ENCODE measurements around the gene SLC9A3.
"Not testable (repeated sequence)": the region's sequence is repeated elsewhere in the genome, so short reads cannot be mapped to it uniquely, and the experiment has no call there.

SLC9A3 gene

DNA sequence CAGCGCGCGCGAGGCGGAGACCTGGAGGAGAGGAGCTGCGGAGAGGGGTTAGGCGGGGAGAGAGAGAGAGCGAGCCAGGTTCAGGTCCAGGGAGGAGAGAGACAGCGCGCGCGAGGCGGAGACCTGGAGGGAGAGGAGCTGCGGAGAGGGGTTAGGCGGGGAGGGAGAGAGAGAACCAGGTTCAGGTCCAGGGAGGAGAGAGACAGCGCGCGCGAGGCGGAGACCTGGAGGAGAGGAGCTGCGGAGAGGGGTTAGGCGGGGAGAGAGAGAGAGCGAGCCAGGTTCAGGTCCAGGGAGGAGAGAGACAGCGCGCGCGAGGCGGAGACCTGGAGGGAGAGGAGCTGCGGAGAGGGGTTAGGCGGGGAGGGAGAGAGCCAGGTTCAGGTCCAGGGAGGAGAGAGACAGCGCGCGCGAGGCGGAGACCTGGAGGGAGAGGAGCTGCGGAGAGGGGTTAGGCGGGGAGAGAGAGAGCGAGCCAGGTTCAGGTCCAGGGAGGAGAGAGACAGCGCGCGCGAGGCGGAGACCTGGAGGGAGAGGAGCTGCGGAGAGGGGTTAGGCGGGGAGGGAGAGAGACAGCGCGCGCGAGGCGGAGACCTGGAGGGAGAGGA, 49.9 kb downstream of the SLC9A3 start:
- H3K9me3 ChIP-seq (ENCODE audit: low read length); H3K9ac ChIP-seq (ENCODE audit: low read length); H3K36me3 ChIP-seq (ENCODE audit: insufficient read depth, low read length); H3K27ac ChIP-seq (ENCODE audit: low read depth, low read length): not testable (repeated sequence)
- Histone ChIP-seq H3K27me3 (ENCODE audit: control insufficient read depth in 1 of 2, insufficient read depth in 2 of 2, low read length in 2 of 2) (peaks cover 16 to 48% of the 10 kb centered on the region in 2 donors), H3K4me1 (ENCODE audit: insufficient read depth, low read length) (peaks cover 19% of the 10 kb centered on the region), H3K4me3 (ENCODE audit: low read depth in 1 of 2, low read length in 2 of 2) (peak overlapping the region; percentile 64 to 93)

DNA sequence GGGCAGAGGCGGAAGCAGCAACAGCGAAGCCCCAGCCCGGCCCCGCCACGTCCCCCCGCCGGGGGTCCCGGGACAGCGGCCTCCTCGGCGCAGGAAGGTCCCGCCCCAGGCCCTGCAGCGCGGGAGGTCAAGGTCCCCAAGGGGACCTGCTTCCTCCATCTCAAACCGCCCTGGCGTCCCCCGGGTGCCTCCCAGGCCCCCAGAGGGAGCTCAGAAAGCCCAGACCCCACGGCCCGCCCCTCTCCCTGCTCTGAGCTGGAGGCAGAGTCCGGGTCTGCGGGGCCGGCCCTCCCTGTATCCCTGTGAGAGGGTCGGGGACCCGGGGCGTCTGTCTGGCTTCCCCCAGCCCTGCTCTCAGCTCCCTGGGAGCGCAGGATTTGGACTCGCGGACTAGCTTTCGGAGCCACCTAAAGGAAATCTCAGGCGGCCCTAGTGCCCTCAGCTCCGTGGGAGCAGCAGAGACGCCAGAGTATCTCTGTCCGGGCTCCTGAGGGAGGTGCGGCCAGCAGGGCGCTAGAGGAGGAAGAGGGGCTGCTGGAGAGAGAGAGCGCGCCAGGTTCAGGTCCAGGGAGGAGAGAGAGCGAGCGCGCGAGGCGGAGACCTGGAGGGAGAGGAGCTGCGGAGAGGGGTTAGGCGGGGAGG, 50.6 kb downstream of the SLC9A3 start:
- peaks cover 16 to 42% of the 10 kb centered on the region in 2 donors for H3K27me3 ChIP-seq (ENCODE audit: control insufficient read depth in 1 of 2, insufficient read depth in 2 of 2, low read length in 2 of 2)
- peak overlapping the region; percentile 58 for H3K27ac ChIP-seq (ENCODE audit: low read depth, low read length)
- H3K4me1 ChIP-seq (ENCODE audit: insufficient read depth, low read length), result peaks cover 19% of the 10 kb centered on the region
- no peaks in the 10 kb centered on the region for H3K9me3 ChIP-seq (ENCODE audit: low read length)
- H3K36me3 ChIP-seq (ENCODE audit: insufficient read depth, low read length), result no peaks in the 10 kb centered on the region
- no peak overlapping the region for H3K9ac ChIP-seq (ENCODE audit: low read length)
- peak overlapping the region; percentile 64 to 93 for H3K4me3 ChIP-seq (ENCODE audit: low read depth in 1 of 2, low read length in 2 of 2)

DNA sequence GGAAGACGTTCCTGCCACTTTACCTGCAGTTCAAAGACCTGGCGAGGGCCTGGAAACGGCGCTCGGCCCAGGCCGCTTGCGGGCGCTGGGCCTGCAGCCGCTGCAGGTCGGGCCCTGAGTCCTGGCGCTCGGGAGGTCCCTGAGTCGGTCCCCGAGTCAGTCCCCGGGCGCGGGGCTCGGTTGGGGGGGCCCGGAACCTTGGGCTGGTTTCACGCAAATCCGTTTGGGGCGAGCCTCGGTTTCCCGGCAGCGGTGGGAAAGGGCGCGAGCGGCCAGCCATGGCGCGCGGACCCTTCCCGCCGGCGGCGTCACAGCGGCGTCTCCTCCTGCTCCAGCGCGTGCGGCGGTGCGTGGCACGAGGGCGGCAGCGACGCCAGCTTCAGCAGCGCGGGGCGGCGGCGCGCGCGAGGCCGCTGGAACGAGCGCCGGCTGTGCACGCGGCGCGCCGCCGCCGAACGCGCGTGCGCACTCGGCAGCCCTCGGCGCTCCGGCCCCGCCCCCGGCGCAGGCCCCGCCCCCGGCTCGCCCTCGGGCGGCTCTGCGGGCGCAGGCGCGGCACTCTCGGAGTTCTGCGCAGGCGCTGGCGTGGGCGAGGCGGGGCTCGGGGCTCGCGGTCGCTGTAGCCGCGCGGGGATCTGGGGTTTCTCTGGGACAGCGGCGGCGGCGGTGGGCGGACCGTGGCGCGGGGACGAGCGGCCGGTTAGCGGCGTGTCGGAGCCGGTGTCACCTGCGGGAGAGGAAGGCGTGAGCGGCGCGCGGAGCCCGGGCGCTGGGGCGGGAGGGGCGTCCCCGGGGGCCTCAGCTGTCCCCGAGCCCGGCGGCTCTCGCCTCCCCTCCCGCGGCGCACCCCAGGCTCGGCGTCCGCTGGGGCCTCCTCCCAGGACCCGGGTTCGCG, 51.3 kb downstream of the SLC9A3 start:
- Histone ChIP-seq H3K4me3 (ENCODE audit: low read depth in 1 of 2, low read length in 2 of 2) (peak overlapping the region; percentile 65 to 93), H3K27me3 (ENCODE audit: control insufficient read depth in 1 of 2, insufficient read depth in 2 of 2, low read length in 2 of 2) (peaks cover 16 to 34% of the 10 kb centered on the region in 2 donors), H3K27ac (ENCODE audit: low read depth, low read length) (peak overlapping the region; percentile 58), H3K9ac (ENCODE audit: low read length) (no peak overlapping the region), H3K4me1 (ENCODE audit: insufficient read depth, low read length) (peaks cover 19% of the 10 kb centered on the region), H3K9me3 (ENCODE audit: low read length) (no peaks in the 10 kb centered on the region), H3K36me3 (ENCODE audit: insufficient read depth, low read length) (no peaks in the 10 kb centered on the region)

DNA sequence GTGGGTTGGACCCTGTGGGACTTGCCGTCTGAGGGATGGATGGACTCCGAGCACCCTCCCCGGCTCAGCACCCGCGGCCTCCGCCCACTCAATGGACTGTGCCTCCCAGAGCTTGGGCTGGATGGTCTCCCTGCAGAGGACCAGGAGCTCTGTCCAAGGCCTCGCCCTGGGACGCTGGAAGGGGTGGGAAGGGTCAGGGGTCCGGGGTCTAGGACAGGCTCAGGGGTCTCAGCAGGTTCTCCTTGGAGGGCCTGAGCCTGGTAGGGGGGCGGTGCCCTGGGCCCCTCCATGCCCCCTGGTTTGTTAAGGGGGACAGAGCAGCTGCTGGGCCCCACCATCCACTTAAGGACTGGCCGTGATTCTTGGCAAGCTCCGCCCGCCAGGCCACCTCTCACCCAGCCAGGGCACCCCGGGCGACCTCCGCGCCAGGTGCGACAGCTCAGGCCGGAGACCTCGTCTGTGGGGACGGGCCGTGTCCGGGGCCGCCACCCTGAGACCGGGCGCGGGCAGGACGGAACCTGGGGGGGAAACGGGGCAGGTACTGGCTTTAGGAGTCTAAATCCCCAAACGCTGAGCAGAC, 52.1 kb downstream of the SLC9A3 start:
- peak overlapping the region; percentile 49 for H3K27ac ChIP-seq (ENCODE audit: low read depth, low read length)
- no peaks in the 10 kb centered on the region for H3K9me3 ChIP-seq (ENCODE audit: low read length)
- no peaks in the 10 kb centered on the region for H3K36me3 ChIP-seq (ENCODE audit: insufficient read depth, low read length)
- H3K4me3 ChIP-seq (ENCODE audit: low read depth in 1 of 2, low read length in 2 of 2), result peak overlapping the region; percentile 65 to 93
- H3K9ac ChIP-seq (ENCODE audit: low read length), result no peak overlapping the region
- peaks cover 19% of the 10 kb centered on the region for H3K4me1 ChIP-seq (ENCODE audit: insufficient read depth, low read length)
- H3K27me3 ChIP-seq (ENCODE audit: control insufficient read depth in 1 of 2, insufficient read depth in 2 of 2, low read length in 2 of 2), result peaks cover 16 to 27% of the 10 kb centered on the region in 2 donors

DNA sequence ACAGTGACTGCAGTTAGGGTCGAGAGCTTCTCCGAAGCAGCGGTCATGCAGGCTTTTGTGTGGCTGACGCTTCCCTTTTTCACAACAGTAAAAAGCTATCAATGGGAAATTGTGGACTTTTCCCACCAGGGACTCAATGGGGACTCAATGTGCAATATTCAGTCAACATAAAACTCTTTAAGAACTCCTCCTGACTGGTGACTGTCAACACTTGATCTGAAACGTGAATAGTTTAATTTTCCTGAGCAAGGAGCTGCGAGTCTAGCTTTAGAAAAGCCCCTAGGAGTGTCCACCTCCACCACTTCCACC, 52.5 kb downstream of the SLC9A3 start:
- Histone ChIP-seq H3K9me3 (ENCODE audit: low read length) (no peaks in the 10 kb centered on the region), H3K36me3 (ENCODE audit: insufficient read depth, low read length) (peaks cover 5% of the 10 kb centered on the region), H3K9ac (ENCODE audit: low read length) (no peak overlapping the region), H3K27me3 (ENCODE audit: control insufficient read depth in 1 of 2, insufficient read depth in 2 of 2, low read length in 2 of 2) (peaks cover 16 to 22% of the 10 kb centered on the region in 2 donors), H3K4me3 (ENCODE audit: low read depth in 1 of 2, low read length in 2 of 2) (peak overlapping the region; percentile 65 to 93), H3K27ac (ENCODE audit: low read depth, low read length) (no peak overlapping the region), H3K4me1 (ENCODE audit: insufficient read depth, low read length) (peaks cover 19% of the 10 kb centered on the region)

DNA sequence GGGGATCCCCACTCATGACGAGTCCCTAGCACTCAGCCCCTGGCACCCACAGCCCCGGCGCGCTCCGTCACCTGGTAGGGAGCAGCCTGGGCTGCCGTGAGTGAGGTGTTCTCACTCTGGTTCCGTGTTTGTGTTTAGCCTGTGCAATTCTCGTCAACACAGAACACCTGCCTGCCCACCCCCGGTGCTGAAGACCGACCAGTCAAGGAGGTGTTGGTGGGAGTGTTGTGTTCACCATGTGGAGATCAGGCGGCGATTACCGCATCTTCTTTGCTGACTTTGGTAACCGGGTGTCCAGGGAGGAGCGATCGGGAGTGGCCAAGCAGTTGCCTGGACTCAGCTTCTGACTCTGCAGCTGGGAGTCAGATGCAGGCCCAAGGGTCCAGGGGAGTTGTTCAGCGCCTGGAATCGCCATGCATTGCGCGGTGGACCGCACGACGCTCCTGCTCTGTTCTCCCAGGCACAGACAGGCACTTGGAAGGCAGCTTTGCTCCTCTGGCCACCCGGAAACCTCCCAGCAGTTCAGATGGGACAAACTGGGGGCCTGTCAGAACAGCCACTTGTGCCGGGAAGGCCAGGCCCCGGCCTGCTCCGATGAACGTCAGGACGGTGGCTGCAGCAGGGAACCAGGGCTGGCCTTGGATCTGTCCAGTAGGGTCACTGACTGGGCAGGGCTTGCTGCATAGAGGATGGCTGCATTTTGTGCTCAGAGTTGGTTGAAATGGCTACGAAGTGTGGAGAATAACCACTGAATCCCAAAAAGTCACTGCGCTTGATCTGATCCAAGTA, 53.1 kb downstream of the SLC9A3 start:
- peaks cover 5% of the 10 kb centered on the region for H3K36me3 ChIP-seq (ENCODE audit: insufficient read depth, low read length)
- no peak overlapping the region for H3K4me3 ChIP-seq (ENCODE audit: low read depth in 1 of 2, low read length in 2 of 2)
- no peak overlapping the region for H3K9ac ChIP-seq (ENCODE audit: low read length)
- peaks cover 13 to 17% of the 10 kb centered on the region in 2 donors for H3K27me3 ChIP-seq (ENCODE audit: control insufficient read depth in 1 of 2, insufficient read depth in 2 of 2, low read length in 2 of 2)
- peaks cover 19% of the 10 kb centered on the region for H3K4me1 ChIP-seq (ENCODE audit: insufficient read depth, low read length)
- no peaks in the 10 kb centered on the region for H3K9me3 ChIP-seq (ENCODE audit: low read length)
- no peak overlapping the region for H3K27ac ChIP-seq (ENCODE audit: low read depth, low read length)

DNA sequence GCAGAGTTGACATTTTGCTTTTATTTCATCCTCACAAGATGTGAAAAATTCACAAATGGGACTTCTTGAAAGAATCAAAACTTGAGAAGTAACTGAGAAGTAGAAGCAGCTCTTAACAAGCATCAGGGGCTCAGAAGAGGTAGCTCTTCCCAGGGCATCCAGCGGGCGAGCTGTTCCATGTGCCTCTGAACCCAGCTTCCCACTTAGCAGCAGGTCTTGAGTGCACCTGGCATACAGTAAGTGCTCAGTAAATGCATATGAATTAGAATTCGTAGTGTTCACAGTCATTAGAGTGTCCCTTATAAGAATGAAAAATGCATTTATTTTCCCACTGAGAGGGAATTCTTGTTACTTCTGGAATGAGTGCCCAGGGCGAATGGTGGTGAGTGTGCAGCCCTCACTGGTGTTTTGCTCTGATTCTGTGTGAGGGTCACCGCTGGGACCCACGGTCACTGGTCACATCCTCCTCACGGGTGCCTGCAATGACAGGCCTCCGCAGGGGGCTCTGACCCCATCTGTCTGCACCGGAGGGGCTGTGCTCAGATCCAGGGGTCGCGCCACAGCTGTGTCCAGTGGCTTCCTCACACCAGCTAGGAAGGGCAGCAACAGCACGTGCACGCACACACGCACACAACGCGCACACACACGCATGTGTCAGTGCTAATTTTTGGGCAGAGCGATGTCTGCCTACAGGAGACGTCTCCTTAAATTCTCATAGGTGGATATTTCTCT, 54.3 kb downstream of the SLC9A3 start:
- peaks cover 17% of the 10 kb centered on the region for H3K4me1 ChIP-seq (ENCODE audit: insufficient read depth, low read length)
- H3K9me3 ChIP-seq (ENCODE audit: low read length), result no peaks in the 10 kb centered on the region
- H3K4me3 ChIP-seq (ENCODE audit: low read depth in 1 of 2, low read length in 2 of 2), result no peak overlapping the region
- H3K27me3 ChIP-seq (ENCODE audit: control insufficient read depth in 1 of 2, insufficient read depth in 2 of 2, low read length in 2 of 2), result peaks cover 1 to 4% of the 10 kb centered on the region in 2 donors
- no peak overlapping the region for H3K9ac ChIP-seq (ENCODE audit: low read length)
- H3K27ac ChIP-seq (ENCODE audit: low read depth, low read length), result no peak overlapping the region
- H3K36me3 ChIP-seq (ENCODE audit: insufficient read depth, low read length), result peaks cover 5% of the 10 kb centered on the region

DNA sequence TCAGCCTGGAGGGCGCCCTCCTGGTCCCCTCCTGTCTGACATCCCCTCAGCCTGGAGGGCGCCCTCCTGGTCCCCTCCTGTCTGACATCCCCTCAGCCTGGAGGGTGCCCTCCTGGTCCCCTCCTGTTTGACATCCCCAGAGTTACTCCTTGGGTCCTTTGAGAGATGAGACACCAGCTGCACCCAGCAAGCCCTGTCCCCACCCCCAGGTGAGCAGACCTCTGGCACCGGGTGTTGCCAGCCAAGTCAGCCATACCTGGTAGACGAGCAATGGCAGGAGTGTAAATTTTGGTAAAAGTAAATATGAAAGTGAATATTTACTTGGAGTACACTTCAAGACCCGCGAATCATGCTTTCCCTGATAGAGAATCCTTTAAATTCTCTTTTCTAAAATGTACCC, 55.8 kb downstream of the SLC9A3 start:
- Histone ChIP-seq H3K27me3 (ENCODE audit: control insufficient read depth in 1 of 2, insufficient read depth in 2 of 2, low read length in 2 of 2) (no peaks in the 10 kb centered on the region), H3K36me3 (ENCODE audit: insufficient read depth, low read length) (peaks cover 5% of the 10 kb centered on the region), H3K27ac (ENCODE audit: low read depth, low read length) (no peak overlapping the region), H3K9me3 (ENCODE audit: low read length) (no peaks in the 10 kb centered on the region), H3K9ac (ENCODE audit: low read length) (no peak overlapping the region), H3K4me1 (ENCODE audit: insufficient read depth, low read length) (peaks cover 15% of the 10 kb centered on the region), H3K4me3 (ENCODE audit: low read depth in 1 of 2, low read length in 2 of 2) (no peak overlapping the region)

DNA sequence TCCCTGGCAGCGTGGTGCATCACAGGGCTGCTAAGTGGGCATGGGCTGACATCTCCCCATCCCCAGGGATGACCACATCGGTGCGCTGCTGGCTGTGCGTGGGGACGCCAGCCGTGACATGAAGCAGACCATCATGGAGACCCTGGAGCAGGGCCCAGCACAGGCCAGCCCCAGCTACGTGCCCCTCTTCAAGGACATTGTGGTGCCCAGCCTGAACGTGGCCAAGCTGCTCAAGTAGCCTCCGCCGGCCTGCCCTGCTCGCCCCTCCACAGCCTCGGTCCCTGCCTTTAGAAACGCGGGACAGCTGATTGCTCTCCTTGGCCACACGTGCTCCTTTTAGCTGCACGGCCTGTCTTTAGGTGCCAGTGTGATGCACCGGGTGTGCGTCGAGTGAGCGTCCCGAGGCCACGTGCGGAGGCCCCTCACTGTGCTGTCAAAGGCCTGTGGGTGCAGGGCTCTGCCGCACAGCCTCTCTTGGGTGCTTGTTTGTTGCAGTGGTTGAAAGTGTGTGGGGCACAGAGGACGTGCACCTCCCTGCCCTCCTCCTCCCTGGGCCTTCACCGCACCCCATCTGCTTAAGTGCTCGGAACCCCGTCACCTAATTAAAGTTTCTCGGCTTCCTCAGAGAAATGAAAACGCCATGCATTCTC, 57.5 kb downstream of the SLC9A3 start:
- H3K9me3 ChIP-seq (ENCODE audit: low read length), result no peaks in the 10 kb centered on the region
- peaks cover 11% of the 10 kb centered on the region for H3K36me3 ChIP-seq (ENCODE audit: insufficient read depth, low read length)
- no peaks in the 10 kb centered on the region for H3K27me3 ChIP-seq (ENCODE audit: control insufficient read depth in 1 of 2, insufficient read depth in 2 of 2, low read length in 2 of 2)
- no peak overlapping the region for H3K27ac ChIP-seq (ENCODE audit: low read depth, low read length)
- no peak overlapping the region for H3K9ac ChIP-seq (ENCODE audit: low read length)
- peaks cover 10% of the 10 kb centered on the region for H3K4me1 ChIP-seq (ENCODE audit: insufficient read depth, low read length)
- no peak overlapping the region for H3K4me3 ChIP-seq (ENCODE audit: low read depth in 1 of 2, low read length in 2 of 2)
